Glomerular visceral epithelial cell (primary cell): ENCODE measurements around the gene FFAR1.

Experiments used
- DNase-seq: peaks from one replicate; pipeline ENCODE4 v3.0.0-alpha.2; 2016; ENCODE audit errors: extremely low spot score

The FFAR1 gene, protein sequence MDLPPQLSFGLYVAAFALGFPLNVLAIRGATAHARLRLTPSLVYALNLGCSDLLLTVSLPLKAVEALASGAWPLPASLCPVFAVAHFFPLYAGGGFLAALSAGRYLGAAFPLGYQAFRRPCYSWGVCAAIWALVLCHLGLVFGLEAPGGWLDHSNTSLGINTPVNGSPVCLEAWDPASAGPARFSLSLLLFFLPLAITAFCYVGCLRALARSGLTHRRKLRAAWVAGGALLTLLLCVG (N-terminal part only)

DNA sequence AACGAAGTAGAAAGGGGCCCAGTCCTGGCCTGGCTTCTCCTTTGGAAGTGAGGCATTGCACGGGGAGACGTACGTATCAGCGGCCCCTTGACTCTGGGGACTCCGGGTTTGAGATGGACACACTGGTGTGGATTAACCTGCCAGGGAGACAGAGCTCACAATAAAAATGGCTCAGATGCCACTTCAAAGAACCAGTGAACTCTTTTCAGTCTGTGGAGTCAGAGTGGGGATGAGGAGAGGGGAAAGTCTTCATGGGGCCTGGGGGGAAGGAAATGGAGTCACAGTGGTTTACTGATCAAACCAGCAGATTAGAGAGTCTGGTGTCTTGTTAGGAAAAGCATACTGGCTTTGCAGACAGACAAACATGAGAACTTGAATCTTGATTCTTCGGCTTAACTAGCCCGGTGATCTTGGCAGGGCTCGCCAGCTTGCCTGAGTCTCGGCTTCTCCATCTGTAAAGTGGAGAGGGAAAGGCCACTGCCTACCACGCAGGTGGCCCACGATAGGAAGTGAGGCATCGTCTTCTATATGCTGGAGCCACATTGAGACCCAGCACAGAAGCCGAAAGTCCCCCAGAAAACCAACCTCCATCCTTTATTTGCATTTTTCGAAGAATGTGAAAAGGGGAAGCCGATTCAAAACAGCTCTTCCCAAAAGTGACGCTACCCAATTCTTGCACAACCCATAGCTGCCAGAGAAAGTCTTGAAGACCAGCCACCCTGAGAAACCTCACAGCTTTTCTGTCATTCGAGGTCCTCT is at the start of gene FFAR1:
Gene FFAR1, plus strand, starts transcription at position 732 of the 759 bp plus-strand sequence. CDS start 3,650 bp downstream, outside the sequence.
- no peak for DNase-seq

DNA sequence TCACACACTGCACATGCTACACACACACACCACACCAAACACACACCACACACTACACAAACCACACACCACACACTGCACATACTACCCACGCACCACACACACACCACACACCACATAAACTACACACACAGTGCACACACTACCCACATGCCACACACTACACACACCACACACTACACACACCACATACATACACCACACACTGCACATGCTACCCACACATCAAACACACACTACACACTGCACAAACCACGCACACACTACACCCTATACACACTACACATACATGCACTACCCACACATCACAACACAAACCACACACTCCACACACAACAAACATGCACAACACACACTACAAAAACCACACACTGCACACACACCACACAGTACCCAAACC is 49.8 kb upstream of the FFAR1 start:
- DNase-seq = no peak

DNA sequence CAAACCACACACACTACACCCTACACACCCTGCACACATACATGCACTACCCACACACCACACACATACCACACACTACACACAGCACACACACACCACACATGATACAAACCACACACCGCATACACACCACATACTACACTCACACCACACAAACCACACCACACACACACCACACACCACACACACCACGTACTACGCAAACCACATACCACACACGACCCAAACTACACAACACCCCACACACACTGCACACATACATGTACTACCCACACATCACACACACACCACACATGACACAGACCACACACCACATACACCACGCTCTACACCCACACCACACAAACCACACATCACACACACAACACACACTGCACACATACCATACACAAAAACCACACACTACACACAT is 49.1 kb upstream of the FFAR1 start:
- DNase-seq = no peak

DNA sequence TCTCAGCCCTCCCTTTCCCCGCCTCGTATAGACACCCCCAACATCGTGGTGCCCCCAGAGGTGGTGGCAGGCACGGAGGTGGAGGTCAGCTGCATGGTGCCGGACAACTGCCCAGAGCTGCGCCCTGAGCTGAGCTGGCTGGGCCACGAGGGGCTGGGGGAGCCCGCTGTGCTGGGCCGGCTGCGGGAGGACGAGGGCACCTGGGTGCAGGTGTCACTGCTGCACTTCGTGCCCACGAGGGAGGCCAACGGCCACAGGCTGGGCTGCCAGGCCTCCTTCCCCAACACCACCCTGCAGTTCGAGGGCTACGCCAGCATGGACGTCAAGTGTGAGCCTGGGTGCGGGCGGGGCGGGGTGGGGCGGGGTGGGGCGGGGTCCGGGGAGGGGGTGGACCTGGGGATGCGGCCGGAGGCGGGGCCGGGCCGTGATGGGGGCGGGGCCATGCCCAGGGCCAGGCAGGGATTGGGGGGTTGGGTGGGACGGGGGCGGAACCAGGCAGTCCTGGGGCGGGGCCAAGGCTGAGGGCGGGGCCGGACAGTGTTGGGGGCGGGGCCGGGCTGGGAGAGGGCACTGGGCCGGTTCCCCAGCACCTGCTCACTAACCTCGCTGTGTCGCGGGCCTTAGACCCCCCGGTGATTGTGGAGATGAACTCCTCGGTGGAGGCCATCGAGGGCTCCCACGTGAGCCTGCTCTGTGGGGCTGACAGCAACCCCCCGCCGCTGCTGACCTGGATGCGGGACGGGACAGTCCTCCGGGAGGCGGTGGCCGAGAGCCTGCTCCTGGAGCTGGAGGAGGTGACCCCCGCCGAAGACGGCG is 48.0 kb upstream of the FFAR1 start:
- peak; percentile 15 for DNase-seq

DNA sequence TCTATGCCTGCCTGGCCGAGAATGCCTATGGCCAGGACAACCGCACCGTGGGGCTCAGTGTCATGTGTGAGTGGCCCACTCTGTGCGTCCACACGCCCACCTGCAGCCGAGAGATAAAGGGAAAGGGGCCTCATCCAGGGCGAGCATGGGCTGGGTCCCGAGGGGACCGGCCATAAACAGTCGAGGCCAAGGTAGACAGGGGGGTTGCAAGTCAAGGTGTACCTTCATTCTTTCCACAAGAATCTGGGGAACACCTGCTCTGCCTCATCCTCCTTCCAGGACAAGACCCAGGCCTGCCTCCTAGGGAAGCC is 47.4 kb upstream of the FFAR1 start:
- DNase-seq = no peak

DNA sequence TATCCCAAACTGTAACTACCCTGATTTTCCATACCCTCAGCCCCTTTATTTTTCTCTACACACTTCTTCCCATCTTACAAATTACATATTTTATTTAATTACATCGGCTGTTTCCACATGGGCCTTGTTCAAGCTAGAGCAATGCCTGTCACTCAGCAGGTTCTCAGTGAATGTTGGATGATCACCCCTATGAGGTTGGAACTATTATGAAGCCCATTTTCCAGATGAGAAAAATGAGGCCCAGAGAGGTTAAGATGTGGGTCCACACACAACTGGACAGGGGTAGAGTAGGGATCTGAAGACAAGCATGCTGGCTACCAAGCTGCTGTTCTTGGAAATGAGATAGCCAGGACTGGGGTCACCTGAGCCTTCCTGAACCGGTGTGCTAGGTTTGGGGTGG is 45.7 kb upstream of the FFAR1 start:
- no peak for DNase-seq

DNA sequence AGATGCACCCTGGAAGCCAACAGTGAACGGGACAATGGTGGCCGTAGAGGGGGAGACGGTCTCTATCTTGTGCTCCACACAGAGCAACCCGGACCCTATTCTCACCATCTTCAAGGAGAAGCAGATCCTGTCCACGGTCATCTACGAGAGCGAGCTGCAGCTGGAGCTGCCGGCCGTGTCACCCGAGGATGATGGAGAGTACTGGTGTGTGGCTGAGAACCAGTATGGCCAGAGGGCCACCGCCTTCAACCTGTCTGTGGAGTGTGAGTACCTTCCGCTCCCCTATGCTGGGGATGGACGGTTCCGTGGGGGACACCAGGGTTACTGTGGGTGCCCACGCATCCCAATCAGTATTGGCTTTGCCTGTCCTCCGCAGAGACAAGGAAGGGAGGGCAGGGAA is 45.3 kb upstream of the FFAR1 start:
- DNase-seq = no peak

DNA sequence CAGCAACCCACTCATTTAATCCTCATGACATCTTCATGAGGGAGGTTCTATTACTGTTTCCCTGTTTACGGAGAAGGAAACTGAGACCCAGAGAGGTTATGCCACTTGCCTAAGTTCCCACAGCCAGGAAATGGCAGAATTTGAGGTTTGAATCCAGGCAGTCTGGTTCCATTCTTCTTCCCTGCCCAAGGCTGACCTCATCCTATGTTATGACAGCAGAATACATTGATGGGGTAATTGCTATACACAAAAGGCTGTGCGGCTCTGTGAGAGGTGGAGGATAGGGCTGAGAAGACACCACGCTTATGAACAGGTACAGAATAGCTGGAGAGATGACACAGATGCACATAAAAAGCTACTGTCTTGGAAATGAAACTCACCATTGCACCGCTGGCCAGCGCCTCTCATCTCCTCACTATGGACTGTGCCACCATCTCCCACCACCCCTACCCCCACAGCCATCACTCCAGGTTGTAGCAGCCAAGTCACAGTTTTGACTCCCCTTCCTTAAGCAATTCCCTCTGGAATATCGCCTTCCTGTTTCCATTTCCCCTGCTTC is 44.3 kb upstream of the FFAR1 start:
- no peak for DNase-seq

DNA sequence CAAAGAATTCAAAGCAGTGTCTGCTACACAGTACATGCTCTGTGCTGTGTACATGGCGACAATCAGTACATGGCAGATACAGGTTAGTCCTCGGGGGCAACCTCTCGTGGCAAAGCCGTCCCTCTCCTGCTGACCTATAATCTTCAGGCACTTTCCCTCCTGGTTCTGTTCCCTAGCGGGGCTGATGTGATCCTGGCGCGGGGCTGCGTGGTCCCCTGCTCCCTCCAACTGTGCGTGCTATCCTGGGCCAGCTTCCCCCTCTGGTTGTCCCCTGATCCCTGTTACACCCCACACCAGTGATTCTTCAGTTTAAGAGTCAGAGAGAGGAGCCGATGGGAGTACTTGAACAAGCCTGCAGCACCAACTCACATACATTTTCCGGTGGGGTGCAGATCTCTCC is 43.7 kb upstream of the FFAR1 start:
- DNase-seq = no peak

DNA sequence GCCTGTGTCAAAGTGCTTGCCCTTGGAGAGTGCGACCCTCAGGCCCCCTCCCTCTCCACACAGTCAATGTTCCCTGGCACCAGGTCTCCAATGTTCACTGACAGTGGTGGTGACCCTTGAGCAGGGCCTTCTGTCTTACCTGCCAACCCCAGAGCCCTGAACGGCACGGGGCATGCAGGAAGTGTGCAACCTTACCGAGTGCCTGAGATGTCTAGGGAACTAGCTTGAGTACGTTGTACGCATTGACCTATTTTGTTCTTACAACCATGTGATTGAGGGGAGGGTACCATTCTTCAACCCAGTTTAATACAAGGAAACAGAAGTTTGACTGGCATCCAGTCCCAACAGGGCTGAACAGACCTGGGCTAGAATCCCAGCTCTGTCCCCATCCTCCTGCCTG is 42.5 kb upstream of the FFAR1 start:
- DNase-seq = no peak

DNA sequence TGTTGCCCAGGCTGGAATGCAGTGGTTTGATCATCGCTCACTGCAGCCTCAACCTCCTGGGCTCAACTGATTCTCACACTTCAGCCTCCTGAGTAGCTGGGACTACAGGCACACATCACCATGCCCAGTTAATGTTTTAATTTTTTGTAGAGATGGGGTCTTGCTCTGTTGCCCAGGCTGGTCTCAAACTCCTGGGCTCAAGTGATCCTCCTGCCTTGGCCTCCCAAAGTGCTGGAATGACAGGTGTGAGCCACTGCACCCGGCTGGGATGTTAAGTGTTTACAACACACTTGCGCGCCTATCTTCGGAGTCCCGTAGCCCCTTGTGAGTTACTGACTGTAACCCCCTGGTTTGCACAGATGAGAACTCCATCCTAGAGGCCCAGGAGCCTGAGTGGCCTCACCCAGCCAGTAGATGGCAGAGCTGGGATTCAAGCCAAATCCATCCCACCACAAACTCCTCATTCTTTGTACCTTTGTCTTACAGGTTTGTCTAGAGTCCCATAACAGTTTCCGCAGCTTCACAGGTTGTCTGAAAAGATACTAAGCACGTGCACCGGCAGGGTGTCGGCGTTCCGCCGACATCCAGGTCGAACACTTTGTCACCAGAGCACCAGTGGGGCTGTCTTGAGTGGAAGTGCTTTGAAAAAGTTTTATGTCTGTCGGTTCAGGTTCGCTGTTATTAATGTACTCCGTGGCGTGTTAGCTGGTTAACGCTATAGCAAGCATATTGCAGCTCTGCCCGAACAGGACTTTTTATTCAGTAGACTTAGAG is 41.0 kb upstream of the FFAR1 start:
- no peak for DNase-seq

DNA sequence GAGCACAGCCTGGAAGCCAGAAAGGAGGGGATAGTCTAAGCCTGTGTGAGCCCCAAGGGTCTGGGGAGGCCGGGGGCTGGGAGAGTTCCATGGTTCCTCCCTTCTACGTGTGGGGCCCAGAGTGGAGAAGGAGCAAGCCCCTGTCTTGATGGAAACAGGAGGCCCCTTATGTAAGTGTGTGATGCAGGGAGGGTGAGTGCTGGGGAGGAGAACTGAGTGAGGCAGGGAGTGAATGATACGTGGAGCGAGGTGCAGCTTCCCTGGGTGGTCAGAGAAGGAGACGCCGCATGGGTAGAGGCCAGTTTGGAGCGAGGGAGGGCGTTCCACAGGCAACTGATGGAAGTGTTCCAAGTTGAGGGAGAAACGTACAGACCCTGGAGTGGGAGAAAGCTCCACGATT is 39.8 kb upstream of the FFAR1 start:
- no peak for DNase-seq

DNA sequence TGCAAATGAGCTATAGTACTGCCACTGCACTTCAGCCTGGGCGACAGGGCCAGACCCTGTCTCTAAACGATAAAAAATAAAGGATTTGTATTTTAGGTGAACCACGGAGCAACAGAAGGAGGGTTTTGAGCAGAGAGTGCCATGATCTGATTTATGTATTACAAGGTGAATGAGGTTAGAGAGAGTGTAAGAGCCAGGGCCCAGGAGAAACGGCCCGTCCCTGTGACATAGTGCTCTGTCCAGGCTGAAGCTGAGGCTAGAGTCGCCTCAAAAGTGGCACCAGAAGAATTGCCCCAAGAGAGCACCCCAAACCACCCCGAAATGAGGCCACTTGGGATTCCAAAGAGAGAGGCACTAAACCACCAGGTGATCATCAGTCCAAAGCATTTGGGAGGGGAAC is 38.8 kb upstream of the FFAR1 start:
- DNase-seq = no peak

DNA sequence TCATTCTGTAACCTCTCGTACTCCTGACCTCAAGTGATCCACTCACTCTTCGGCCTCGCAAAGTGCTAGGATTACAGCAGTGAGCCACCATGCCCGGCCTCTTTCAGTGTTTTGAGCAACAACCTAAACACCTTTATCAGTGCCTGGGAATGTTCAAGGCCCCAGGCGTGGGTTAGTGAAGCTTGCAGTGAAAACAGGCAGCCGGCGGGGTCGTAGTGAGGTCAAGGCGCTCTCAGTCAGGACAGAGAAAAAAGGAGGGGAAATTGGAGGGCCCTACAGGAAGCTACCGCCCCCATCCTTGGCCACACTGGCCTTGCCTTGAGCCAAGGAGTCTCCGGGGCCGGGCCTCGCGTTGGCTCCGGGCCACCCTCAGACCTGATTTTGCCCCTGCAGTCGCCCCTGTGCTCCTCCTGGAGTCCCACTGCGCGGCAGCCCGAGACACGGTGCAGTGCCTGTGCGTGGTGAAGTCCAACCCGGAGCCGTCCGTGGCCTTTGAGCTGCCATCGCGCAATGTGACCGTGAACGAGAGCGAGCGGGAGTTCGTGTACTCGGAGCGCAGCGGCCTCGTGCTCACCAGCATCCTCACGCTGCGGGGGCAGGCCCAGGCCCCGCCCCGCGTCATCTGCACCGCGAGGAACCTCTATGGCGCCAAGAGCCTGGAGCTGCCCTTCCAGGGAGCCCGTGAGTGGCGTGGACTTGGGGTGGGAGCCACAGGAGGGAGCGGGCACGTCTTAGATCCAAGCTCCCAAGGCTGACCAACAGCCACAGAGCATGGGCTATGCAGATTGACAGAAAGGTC is 38.0 kb upstream of the FFAR1 start:
- no peak for DNase-seq

DNA sequence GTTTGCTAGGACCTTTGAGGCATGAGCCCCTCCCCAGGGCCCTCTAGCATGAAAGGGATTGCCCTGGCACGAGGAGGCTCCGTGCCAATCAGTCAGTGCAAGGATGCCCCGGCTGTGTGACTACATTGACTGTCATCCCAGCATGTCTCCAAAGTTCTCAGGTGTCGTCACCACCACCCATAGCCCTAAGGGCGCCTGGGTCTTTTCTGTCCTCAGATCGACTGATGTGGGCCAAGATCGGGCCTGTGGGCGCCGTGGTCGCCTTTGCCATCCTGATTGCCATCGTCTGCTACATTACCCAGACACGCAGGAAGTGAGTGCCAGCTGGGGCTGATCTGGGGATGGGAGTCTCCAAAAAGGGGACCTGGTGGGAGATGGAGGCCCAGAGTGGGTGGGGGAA is 37.4 kb upstream of the FFAR1 start:
- no peak for DNase-seq

DNA sequence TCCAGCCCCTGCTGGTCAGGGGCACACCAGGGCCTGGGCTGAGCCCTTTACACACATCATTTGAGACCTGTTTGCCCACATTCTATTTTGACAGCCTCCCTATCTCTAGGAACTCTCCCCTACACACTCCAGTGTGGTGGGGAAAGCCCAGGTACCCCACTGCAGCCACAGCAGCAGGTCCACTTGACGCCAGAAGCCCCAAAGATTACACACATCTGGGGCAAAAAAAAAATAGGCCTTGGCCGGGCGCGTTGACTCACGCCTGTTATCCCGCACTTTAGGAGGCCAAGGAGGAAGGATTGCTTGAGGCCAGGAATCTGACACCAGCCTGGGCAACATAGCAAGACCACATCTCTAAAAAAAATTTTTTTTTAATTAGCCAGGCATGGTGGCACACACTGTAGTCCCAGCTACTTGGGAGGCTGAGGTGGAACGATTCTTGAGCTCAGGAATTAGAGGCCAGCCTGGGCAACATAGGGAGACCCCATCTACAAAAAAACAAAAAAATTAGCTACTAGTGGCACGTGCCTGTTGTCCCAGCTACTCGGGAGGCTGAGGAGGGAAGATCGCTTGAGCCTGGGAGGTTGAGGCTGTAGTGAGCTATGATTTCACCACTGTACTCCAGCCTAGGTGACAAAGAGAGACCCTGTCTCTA is 36.8 kb upstream of the FFAR1 start:
- DNase-seq = no peak

DNA sequence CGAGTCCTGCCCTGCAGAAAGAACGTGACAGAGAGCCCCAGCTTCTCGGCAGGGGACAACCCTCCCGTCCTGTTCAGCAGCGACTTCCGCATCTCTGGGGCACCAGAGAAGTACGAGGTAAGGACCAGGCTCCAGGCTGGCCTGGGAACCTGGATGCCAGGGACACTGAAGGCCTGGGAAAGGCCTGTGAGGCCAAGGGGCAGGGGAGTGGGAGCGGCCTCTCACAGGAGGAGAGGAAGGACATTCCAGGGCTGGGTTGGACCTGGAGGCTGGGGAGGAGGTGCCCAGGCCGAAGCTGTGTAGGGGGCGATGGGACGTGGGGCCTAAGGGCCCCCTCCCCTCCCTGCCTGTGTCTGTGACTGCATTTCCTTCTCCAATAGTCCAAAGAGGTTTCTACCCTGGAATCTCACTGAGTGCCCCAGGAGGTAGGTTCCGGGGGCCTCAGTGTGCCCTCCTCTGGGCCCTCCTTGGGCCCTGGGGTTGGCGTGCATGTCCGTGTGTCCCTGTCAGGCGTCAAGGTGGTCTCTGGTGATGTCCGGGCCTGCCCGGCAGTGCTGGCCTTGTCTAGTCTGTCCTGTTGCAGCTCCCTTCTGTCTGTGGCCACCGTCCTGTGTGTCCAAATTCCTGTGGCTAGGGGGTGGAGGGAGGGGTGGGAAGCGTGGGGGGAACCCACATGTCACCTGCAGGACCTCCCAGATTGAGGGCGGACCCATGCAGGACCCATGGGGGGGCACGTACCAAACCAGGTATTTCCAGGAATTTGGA is 35.6 kb upstream of the FFAR1 start:
- DNase-seq = peak; percentile 16

DNA sequence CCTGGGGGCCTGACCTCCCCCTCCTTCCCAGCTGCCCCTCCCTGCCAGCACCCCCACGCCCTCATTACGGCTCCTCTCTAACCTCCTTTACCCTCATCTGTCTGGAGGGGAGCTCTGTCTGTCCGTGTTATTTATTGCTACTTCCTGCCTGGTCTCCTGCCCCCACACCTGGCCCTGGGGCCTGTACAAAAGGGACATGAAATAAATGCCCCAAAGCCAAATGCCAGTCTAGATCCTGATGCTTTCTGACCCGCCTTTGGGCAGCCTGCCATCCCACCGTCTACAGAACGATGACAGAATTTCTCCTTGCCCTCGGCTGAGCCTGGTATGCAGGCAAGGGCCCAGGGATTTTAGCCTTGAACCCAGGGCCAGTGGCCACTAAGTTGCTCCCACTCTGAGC is 34.1 kb upstream of the FFAR1 start:
- DNase-seq = no peak

DNA sequence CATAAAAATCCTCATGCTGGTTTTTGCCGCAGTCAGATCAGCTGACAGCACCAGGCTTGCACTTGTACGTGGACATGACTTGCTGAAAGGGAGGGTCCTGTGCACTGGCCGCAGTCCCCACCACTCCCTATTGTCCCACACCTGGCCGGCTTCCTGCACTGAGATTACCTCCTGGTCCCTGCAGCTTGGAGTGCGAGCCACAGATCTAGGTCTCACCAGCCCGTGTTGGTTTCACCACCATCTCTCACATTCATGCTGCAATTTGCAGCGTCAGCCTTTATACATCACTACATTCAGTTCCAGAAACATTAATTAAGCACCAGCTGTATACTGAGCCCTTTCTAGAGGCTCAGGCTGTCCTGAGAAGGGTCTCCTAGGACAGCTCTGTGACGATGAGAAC is 33.7 kb upstream of the FFAR1 start:
- no peak for DNase-seq
